VCaP (cell line): ENCODE measurements around the gene OR2H2.

Source experiments
- H3K27ac ChIP-seq: fragments of 450-650 bp; 2 replicates; pipeline ENCODE4 v1.5.1; 2017
- TF ChIP-seq, protein P1 (sequence below): fragments of 450-650 bp; conservative IDR thresholded peaks from 2 replicates; pipeline ENCODE4 v1.5.1; 2017; ENCODE audit warnings: mild to moderate bottlenecking, moderate library complexity

The OR2H2 gene

DNA sequence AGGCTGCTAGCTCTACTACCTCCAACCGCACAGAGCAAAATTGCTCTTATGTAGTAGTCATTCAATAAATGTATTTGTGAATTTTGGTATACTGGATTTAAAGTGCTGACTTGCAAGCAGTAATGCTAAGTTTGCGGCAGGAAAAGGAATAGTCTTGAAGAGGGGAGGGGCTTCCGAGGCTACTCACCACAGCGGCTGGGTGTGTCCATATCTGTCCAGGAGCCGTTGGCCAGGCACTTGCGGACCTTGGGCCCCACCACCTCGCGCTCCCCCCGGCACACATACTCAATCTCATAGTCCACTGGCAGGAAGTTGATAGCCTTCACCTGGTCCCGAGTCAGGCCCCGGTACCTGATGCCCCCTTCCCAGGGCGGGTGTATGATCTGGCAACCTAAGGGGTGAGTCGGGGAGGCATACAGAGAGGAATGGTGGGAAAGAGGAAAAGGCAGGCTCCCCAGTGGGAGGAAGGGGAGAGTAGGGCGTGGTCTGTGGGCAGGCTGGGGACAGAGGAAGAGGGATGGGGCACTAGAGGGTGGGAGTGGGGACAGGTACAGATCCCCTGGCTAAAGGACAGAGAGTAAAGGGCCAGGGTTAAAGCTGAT is 46.4 kb downstream of the OR2H2 start:
- H3K27ac ChIP-seq: no peak overlapping the region
- TF ChIP-seq, protein P1, sequence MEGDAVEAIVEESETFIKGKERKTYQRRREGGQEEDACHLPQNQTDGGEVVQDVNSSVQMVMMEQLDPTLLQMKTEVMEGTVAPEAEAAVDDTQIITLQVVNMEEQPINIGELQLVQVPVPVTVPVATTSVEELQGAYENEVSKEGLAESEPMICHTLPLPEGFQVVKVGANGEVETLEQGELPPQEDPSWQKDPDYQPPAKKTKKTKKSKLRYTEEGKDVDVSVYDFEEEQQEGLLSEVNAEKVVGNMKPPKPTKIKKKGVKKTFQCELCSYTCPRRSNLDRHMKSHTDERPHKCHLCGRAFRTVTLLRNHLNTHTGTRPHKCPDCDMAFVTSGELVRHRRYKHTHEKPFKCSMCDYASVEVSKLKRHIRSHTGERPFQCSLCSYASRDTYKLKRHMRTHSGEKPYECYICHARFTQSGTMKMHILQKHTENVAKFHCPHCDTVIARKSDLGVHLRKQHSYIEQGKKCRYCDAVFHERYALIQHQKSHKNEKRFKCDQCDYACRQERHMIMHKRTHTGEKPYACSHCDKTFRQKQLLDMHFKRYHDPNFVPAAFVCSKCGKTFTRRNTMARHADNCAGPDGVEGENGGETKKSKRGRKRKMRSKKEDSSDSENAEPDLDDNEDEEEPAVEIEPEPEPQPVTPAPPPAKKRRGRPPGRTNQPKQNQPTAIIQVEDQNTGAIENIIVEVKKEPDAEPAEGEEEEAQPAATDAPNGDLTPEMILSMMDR: no peak

DNA sequence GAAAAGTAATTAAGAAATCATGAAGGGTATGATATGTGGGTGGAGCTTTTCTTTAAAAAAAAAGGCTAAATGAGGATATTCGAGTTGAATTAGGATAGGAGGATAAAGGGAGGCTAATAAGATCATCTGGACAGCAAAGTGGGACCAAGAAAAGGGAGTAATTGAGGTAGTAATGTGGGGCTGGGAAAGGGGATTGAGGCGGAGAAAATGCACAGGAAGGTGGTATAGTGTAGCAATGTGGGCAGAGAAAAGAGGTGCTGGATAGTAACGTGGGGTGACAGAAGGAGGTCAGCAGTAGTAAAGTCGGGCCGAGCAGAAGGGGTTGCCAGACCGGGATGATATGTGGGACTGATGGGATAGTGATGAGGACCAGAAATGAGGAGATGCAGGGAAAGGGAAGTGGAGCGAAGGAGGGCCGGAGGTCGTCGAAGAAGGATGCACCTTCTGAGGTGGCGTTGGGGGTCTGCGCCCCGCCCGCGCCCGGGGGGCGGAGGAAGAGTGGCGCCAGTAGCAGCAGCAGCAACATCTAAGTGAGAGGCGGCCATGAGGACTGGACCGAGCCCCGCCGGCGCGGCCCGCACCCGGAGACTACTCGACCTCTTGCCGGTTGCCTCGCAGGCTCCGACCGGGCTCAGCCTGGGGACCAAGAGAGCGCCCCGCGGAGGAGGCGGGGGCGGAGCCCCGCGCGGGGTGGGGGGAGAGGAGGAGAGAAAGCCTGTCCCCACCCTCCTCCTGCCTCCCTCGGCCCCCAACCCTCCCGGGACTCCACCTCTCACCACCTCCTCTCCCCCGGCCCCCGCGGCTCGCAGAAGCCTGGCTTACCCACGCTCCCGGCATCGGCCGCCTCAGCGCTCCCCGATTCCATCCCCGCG is 47.2 kb downstream of the OR2H2 start:
- H3K27ac ChIP-seq: peak overlapping the region; percentile 77
- TF ChIP-seq, protein P1: no peak

DNA sequence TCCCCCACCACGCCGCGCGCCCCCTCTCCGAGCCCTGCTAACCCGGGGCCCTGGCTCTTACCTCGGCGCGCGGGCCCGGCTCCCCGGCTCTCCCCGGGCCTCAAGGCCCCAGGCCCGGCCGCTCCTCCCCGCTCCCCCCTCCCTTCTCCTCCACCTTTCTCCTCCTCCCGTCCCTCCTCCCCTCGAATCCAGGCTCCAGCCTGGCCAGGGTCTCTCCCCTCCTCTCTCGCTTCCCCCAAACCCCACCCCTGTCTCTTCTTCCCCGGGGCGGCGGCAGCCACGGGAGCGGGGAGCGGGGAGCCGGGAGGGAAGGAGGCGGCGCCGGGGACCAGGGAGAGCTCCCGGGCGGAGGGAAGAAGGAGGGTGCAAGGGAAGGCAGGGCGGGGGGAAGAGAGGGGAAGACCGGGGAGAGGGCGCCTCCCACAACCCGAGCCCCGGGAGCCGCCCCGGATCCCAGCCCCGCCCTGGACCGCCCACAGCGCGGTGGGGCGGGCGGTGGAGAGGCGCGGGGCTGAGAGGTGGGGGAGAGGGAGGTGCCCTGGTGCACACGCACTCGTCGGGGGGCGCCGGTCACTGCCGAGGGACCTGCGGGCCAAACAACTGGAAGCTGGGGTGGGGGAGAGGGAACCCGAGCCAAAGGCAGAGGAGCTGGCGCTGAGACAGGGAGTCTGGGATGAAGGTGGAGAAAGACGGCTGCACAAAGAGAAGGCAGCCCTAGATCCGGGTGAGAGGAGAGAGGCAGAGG is 48.0 kb downstream of the OR2H2 start, which contains the start of gene GABBR1:
Gene GABBR1 (minus strand): TSS at position 395 of the 745 bp plus-strand sequence. CDS start 798 bp downstream, outside the sequence.
- peak within 1 kb of the TSS; percentile 77 for H3K27ac ChIP-seq
- TF ChIP-seq, protein P1: no peak

DNA sequence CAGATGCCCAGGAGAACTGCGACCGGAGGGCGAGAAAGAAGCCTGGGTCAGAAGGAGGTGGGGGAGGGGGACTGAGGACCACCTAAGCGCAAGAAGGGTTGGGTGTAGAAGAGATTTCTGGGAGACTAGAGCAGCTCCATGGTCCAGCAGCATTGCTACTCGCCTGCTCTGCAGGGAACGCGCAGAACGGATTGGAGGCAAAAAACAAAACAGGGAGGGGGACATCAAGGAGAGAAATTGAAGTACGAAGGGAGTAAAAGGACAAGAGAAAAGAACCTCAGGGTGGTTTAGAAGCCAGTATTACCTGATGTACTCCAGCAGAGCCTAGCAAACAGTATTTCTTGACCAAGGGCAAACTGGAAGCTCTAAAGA is 48.6 kb downstream of the OR2H2 start:
- peak overlapping the region; percentile 77 for H3K27ac ChIP-seq
- TF ChIP-seq, protein P1: no peak

DNA sequence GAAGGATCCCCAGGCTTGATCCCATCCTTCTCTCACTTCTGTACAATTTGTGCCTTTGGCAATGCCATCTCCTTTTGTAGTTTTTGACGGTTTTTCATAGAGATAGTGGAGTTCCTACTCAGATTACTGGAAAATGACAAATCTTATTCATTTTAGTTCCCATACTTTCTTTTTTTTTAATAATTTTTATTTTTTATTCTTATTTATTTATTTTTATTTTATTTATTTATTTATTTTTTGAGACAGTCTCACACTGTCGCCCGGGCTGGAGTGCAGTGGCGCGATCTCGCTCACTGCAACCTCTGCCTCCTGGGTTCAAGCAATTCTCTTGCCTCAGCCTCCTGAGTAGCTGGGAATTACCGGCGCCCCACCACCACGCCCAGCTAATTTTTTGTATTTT is 52.3 kb downstream of the OR2H2 start:
- TF ChIP-seq, protein P1: no peak
- no peak overlapping the region for H3K27ac ChIP-seq
